NCI-H748 (cell line): Measurements from ENCODE around the gene COL20A1.
"Not testable (repeated sequence)": the region's sequence is repeated elsewhere in the genome, so short reads cannot be mapped to it uniquely, and the experiment has no call there.

Experiments
- DNase-seq: peaks from one replicate; lab custom pipeline; 2025; ENCODE audit not compliant: unreplicated experiment; lab: John Stamatoyannopoulos, UW

Gene COL20A1

DNA sequence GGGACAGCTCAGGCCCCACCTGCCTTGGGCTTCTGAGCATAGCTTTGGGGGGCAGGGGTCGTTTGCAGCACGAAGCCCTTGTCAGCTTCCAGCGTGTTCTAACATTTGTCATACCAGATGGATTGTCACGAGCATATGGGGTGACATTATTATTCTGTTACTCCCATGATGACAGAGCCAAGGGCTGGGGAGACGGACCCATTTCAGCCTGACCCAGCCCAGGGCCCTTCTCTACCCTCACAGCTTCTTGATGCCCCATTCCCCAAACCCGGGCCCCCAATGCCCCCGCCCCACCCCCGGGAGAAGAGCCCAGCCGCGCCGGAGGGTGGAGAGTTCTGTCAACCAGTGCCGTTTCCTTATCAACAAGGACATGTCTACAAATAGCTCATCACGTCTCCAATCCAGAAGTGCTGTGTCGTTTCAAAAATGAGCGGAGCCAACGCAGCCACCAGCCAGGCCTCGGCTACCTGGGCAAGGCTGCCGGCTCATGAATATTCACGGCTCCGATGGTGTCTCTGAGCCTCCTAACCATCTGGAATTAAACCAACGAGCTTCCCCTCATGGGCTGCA lies 77.7 kb downstream of the COL20A1 start:
- DNase-seq, result no peak

DNA sequence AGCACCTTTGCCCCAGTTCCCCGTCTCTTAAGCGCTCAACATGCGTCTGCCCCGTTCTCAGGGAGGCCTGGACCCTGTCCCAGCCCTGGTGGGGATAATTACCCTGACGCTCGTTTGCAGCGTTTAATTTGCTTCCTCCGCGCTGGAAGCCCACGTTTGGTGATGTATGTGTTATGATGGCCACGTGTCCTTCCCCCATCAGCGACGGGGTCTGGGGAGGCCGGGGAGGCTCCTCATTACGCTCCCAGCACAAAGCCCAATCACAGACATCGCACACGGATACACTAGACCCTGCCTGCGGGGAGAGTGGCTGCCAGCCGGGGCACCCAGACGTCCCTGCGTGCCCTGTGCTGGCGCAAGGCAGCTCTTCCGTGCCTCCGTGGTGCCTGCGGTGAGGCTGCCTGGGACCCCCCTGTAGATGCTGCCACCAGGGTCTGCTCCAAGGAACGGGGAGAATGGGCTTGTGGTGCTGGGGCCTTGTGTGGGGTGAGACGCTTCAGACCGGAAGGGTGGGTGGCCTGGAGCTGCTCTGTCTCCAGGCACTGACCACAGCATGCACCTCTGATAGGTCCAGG lies 78.4 kb downstream of the COL20A1 start:
- no peak for DNase-seq

DNA sequence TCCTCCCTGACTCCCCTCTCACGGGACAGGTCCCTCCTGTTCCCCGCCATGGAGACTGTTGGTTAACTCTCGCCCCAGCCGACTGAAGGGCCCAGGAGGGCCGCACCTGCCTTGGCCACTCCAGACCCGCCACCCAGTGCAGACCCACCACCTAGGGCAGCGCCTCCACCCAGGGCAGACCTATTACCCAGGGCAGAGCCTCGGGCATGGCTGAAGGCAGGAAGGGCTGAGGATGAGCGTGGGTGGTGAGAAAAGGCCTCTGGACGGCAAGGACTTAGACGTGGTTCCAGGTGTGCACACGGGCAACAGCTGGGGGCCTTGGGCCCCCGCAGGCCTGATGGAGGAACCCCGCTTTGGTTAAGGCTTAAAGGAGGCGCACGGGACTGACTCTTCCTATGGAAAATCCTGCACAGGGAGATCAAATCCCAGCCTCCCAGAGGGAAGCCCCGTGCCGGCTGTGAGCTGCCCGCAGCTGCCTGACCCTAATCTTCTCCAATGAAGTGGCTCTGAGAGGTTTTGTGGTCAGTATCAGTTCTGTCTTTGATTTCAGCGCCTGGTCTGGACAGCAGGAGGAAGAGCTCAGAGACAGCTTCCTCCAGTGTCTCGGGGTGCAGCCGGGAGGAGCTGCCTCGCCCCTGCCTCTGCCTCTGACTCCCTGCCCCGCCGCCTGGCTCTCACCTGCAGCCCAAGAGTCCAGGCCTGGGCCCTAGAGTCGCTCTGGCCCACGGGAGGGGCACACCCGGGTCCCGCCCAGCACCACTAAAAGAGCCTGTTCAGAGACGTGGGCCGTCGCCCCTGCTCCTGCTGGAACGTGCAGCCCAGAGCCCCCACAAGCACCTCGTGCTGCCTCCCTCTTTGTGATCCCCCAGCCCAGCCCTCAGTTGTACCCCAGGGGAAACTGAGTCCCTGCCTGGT lies 80.2 kb downstream of the COL20A1 start:
- DNase-seq, result no peak

DNA sequence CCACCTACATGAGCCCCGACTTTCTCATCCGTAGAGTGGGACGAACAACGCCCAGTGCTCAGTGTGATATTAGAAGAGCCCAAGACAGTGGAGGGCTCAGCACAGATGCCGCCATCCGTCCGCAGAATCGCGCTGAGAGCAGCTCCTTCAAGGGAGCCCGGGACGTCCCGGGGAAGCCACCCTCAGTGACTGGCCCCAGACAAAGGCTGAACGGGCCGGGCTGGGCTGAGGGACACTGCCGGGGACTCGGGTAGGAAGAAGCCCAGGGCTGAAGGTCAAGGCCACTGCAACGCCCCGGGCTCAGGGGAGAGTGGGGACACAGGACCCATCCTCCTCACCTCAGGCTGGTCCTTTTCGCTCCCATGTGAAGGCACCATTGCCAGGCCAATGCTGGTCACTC lies 81.0 kb downstream of the COL20A1 start:
- DNase-seq, result no peak

DNA sequence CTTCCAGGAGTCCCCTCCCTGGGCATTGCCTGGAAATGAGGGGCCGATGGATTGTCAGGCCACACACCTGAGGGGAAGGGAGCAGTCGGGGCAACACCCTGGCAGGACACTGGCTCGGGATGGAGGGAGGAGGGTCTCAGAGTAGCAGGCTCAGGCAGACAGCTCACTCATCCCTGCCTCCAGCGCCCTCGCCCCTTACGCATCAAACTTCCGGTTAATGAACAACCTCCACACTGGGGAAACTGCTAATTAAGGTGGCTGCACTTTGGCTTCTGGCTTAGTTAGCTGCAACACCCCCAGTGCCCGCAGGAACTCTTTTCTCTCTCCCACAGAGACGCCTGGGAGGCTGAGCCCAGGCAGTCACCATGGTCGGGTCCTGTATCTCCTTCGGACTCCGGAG lies 81.5 kb downstream of the COL20A1 start:
- no peak for DNase-seq

DNA sequence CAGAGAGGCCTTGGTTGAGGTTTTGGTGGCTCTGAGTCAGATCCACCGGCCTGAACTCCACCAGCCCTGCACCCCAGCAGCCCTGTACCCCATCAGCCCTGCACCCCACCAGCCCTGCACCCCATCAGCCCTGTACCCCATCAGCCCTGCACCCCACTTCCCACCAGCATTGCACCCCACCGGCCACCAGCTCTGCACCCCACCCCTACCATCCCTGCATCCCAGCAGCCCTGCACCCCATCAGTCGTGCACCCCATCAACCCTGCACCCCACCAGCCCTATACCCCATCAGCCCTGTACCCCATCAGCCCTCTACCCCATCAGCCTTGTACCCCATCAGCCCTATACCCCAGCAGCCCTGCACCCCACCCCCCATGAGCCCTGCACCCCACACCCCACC lies 82.5 kb downstream of the COL20A1 start:
- no peak for DNase-seq

DNA sequence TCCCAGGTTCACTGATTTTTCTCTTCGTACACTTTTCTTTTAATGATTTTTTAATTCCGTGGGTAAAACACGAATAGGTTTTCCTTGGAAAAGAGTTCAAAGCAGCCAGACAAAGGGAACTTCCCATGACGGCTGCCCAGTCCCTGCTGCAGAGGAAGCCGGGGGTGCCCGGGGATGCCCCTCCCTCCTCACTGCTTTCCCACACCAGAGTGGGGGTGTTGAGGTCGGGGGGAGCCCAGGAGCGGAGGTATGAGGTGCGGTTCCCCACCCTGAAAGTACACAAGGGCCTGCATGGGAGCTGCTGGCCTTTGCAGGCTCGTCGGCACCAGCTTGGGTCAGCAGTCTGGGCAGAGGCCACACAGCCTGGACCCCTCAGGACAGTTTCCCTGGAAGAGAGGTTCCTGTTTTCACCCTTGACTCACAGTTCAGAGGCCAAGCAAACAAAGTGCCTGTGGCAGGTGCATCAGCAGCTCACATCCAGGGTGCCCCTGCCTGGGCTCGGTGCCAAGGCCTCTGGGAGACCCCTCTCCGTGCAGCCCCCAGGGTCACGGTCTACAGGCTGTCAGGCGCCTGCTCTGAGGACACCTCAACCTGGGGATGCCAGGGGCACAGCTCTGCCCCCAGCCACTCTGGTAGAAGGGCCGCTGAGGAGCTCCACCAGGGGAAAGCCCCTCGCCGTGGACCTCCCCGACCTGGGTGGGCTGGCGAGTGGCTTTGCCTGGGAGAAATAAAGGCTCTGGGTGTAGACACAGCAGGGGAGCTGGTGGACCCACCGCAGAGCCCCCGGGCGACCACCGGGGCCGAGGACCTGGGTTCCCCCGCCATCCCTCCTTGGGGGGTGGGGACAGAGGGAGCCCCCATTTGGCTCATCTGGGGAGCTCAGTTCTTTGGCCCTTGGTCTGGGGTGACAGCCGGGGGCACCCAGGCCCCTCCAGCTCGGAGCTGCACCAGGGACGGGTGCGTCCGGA lies 83.6 kb downstream of the COL20A1 start:
- DNase-seq, result no peak

DNA sequence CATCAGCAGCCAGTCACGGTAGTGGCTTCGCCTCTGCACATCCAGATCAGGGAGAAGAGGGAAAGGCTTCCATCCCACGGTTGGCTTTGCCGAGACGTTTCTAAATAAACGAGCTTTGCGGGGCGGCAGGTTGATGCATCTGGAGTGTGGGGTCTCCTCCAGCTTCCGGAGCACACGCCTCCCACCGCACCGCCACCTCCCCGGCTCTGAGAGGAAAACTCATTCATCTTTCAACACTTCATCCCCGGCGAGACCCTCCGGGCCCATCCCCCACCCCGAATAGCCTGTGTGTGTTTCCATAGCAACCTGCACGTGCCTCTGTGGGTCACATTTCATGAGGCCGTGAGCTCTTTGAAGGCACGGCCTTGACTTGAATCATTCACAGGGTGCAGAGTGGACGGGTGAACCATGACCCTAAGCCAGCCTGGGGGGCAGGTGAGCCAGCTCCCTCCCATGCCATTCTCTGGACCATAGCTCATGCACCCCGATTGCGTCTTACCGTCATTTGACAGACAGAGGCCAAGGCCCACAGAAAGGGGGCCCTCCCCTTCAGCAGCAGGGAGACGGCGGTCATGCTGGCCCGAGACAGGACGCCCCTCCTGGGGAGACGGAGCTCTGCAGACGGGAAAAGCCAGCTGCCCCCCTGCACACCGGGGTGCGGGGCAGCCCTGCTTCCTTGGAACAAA lies 84.4 kb downstream of the COL20A1 start:
- DNase-seq, result peak; percentile 60

DNA sequence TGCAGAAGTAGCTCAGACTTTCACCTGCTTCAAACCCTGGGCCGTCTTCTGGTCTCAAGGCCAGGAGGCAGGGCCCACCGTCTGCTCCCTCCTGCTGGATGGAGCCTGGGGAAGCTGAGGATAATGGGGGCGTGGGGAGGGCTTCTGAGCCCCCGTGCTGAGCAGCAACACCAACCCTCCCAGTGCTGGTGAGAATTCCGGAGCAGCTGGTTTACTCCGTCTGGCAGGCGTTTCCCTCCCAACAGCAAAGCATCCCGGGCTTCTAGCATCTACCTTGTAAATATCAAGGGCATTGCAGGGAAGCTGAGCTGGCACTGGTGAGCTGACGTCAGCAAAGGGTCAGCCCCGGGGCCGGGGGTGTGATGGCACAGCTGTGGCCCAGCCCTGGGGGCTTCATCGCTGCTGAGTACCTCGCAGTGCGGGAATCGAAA lies 85.0 kb downstream of the COL20A1 start:
- DNase-seq, result no peak

DNA sequence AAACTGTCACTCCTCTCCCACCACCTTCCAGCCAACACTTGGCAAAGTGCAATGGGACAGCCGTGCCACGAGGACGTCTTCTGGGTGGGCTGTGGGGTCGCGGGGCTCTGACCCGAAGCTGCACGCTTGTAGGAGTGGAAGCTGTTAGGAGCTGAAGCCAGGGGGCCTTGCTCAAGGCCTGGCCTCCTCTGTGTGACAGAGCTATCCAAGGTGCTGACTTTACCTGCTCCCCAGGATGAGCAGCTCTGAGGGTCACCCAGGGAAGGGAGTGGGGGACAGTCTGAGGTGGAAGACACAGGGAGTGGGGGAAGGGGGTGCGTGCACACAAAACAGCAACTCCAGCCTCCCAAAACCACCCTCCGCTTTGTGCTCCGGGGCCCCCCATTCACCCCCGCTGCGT lies 85.6 kb downstream of the COL20A1 start:
- DNase-seq, result no peak

DNA sequence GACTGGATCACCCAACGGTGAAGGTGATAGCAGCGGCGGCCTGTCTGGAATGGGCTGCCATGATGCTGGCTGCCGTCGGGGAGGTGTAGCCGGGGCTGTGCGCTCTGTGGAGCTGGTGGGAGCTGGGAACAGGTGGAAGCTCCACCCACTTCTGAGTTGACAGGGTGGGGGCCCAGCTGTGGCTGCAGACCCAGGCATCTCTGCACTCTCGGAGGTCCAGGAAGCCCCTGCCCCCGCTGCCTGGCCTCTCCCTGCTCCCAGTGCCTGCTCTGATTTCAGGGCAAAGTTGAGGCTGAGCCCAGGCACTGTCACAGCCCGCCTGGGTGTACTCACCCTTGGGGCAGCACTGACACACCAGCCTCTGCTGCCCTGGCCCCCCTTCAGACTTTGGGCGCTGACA lies 86.3 kb downstream of the COL20A1 start:
- no peak for DNase-seq

DNA sequence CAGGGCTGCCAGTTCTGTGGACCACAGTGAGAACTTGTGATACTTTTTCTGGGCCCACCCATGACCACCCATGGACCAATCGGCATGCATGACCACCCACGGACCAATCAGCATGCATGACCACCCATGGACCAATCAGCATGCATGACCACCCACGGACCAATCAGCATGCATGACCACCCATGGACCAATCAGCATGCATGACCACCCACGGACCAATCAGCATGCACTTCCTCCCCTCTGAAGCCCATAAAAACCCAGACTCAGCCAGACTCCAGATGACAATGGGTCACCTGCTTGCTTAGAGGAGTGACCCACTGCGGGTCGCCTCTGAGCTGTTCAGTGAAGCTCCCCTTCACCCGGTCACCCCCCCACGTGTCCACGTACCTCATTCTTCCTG lies 86.9 kb downstream of the COL20A1 start:
- DNase-seq, result not testable (repeated sequence)

DNA sequence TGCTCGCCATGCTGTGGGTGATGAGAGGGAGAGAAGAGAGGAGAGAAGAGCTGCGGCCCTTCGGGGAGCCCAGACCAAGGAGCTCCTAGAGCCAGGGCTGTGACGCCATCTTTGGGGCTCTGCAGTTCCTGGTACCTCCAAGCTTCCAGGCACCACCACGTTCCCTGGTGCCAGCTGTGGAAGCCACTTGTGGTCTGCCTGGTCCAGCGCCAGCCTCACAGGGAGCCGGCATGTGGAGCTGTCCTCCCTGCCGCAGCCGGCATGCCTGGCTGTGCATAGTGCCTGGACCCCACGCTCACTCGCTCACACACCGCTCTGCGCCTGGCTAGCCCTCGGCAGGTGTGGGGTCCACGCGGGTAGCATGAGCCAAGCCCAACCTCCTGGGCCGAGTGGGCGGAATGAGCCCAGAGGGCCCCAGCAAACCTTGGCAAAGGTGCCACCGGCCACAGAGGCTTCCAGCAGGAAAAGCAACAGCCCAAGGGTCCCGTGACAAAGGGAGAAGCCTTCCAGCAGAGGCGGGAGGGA lies 87.4 kb downstream of the COL20A1 start:
- DNase-seq, result no peak

DNA sequence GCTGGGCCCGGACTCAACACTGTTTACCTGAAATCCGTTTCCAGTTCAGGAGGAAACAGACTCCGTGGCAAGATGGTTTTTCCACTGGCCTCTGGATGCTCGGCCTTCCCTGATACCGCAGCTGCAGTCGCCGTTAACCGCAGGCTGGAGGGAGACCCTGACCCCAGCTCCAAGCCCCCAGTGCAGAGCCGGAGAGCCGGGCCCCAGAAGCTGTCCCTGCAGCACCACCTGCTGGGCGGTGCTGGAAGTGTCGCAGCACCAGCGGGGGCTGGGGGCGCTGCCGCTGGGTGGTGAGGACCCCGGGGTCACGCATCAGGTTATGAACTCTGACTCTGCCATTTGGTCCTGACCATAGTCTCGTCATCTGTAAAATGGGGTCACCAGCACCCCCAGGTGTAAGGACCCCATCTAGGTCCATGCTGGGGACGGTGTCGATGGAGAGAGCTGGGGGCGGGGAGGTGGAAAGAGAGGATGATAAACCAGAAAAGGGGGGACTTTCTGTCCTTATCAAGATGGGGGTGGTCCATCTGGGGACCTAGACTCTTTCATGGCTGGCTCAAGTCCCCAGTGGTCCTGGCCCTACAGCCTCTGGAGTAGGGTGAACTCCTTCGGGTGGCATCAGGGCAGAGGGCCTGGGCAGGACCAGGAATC lies 88.9 kb downstream of the COL20A1 start:
- DNase-seq, result no peak

DNA sequence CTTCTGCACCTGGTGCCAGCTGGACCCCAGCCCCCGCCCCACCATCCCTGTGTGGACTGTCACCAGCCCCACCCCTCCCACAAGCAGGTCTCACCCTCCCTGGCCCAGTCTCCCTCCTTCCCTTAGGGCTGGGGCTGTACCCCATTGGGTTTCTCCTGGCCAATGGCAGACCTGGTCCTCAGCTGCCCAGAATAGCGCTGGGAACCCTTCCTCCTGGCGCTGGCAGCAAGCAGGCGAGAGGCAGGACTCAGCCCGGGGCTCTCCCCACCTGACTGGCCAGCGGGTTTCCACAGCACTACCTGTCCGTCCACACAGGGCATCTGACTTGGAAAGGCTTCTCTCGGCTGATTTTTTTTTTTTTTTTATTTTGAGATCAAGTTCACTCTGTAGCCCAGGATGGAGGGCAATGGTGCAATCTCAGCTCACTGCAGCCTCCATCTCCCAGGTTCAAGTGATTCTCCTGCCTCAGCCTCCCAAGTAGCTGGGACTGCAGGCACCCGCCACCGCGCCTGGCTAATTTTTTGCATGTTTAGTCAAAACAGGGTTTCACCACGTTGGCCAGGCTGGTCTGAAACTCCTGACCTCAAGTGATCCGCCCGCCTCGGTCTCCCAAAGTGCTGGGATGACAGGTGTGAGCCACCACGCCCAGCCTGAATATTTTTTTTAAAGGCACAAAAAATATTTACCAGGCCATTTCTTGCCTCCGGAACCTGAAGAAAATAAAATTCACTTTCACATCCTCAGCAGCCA lies 89.7 kb downstream of the COL20A1 start:
- DNase-seq, result no peak

DNA sequence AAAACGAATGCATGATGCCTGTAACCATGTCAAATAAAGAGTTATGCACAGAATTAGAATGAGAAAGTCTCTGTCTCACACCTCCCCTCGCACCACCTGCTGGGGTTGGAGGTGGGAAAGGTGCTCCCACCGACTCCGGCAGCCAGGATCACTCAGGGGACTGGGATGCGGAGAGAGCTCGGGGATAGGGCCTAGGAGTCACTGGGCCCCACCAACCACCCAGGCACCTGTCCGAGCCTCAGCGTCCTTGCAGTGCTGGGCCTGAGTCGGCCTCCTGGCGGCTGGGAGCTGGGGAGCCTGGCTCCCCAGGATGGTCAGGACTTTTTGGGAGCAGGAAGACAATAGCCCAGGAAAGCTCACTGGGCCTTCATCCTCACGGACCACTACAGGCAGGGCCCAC lies 90.6 kb downstream of the COL20A1 start:
- no peak for DNase-seq

DNA sequence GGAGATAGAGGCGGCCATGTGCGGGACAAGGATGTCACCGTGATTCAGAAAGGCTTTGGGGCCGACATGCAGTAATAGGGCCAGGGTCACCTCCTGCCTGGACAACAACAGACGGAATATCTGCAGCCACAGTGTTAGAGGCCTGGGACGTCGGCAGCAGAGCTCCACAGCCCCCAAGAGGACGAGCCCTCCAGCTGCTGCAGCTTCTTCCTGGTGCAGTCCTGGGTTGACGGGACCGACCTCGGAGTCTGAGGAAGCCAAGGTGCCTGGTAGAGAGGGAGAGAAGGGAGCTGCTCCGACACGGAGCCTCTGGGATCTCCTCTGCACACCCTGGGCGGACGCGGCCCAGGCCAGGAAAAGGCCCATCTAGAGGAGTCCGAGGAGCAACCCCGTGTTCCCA lies 91.3 kb downstream of the COL20A1 start:
- no peak for DNase-seq
